GM04504 (cell line): Measurements from ENCODE around the gene IFITM5.
"Not testable (repeated sequence)": the region's sequence is repeated elsewhere in the genome, so short reads cannot be mapped to it uniquely, and the experiment has no call there.

ENCODE experiments used
- DNase-seq: peaks from one replicate; pipeline ENCODE4 v3.0.0-alpha.2; 2012; ENCODE audit warnings: low read depth

The IFITM5 gene

GRCh38 chr11:312092-312816 lies 12.9 kb upstream of the IFITM5 start:
- no peak for DNase-seq

GRCh38 chr11:311013-311748 lies 11.9 kb upstream of the IFITM5 start:
- not testable (repeated sequence) for DNase-seq

GRCh38 chr11:309979-310572 lies 10.8 kb upstream of the IFITM5 start:
- not testable (repeated sequence) for DNase-seq

GRCh38 chr11:308740-309665 lies 9.7 kb upstream of the IFITM5 start:
- not testable (repeated sequence) for DNase-seq

GRCh38 chr11:307766-308708 lies 8.7 kb upstream of the IFITM5 start, which contains the start of gene IFITM2:
TSS of gene IFITM2 (plus strand) at chr11:307816. CDS start at chr11:308193, 377 bp downstream.
- peak; percentile 84 for DNase-seq

- no peak for DNase-seq
Measured at GRCh38 chr11:306645-307371, 7.5 kb upstream of the IFITM5 start.

GRCh38 chr11:305844-306211 lies 6.5 kb upstream of the IFITM5 start:
- DNase-seq: no peak

GRCh38 chr11:304915-305843 lies 5.9 kb upstream of the IFITM5 start:
- DNase-seq: peak; percentile 60

GRCh38 chr11:304061-304506 lies 4.8 kb upstream of the IFITM5 start:
- no peak for DNase-seq

GRCh38 chr11:303363-303762 lies 4.0 kb upstream of the IFITM5 start:
- DNase-seq: no peak

- no peak for DNase-seq
Measured at GRCh38 chr11:299951-300735, 817 bp upstream of the IFITM5 start.

GRCh38 chr11:298406-299065 lies 790 bp downstream of the IFITM5 start:
- DNase-seq: no peak

- DNase-seq: no peak
Measured at GRCh38 chr11:297586-298405, 1.5 kb downstream of the IFITM5 start.

- no peak for DNase-seq
Measured at GRCh38 chr11:297051-297585, 2.2 kb downstream of the IFITM5 start.

GRCh38 chr11:296171-297050 lies 2.9 kb downstream of the IFITM5 start:
- no peak for DNase-seq
